ENCODE data around the gene MAP1B. TPM values are rescaled to one million over a fixed set of nuclear protein-coding genes. Genes with fewer than 3 reads are reported as not detected.

MAP1B gene
- polyA plus RNA-seq, 1 donor (not counting 4 experiments of a cell fraction or from before 2014, with no cell fraction given), result 3.3 TPM

DNA sequence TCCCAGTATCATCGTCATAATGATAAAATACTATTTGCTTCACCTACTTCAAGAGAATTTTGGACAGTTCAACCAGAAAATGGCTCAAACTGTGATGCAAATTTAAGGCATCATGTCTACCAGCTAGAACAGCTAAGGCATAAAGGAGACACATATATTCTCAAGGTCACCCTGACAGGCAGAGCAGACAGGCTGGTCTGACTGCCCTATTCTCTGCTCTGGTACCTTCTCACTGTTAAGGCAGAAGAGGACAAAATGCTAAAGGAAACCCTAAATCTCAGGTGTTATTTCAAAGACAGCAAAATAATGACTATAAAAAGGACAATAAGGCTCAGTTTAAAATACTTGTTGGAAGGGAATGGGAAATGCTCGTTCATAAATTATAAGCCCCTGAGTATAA, 125.6 kb downstream of the MAP1B start:
- Histone ChIP-seq H3K27ac (ENCODE audit: control insufficient read depth, insufficient read depth, low read length) (no peak overlapping the region), H3K79me2 (ENCODE audit: control insufficient read depth, insufficient read depth, low read length) (no peaks in the 10 kb centered on the region), H3K9me1 (ENCODE audit: control insufficient read depth, extremely low read depth, insufficient read depth, low read length) (peaks cover 4% of the 10 kb centered on the region), H3K4me1 (ENCODE audit: control insufficient read depth, extremely low read depth, insufficient read depth, low read length) (peaks cover 38% of the 10 kb centered on the region), H4K20me1 (ENCODE audit: control insufficient read depth, extremely low read depth, insufficient read depth, low read length) (no peaks in the 10 kb centered on the region), H3K36me3 (ENCODE audit: control insufficient read depth in 2 of 2, extremely low read depth in 1 of 2, insufficient read depth in 2 of 2, low read length in 2 of 2) (peaks cover 4 to 12% of the 10 kb centered on the region in 2 experiments), H3K4me2 (ENCODE audit: control insufficient read depth, extremely low read depth, insufficient read depth, low read depth, low read length) (peak overlapping the region; percentile 57), H2AFZ (ENCODE audit: control insufficient read depth, low read length) (no peak overlapping the region), H3K9ac (ENCODE audit: control insufficient read depth, extremely low read depth, insufficient read depth, low read length) (no peak overlapping the region), H3K27me3 (ENCODE audit: control insufficient read depth, extremely low read depth, insufficient read depth, low read length) (no peaks in the 10 kb centered on the region), H3K4me3 (ENCODE audit: control insufficient read depth in 2 of 3, extremely low read depth in 1 of 3, insufficient read depth in 2 of 3, low read depth in 1 of 3, low read length in 3 of 3) (no peak overlapping the region), H3K9me3 (ENCODE audit: control insufficient read depth, low read depth, low read length) (no peaks in the 10 kb centered on the region)
- FAIRE-seq, result no peak
- dilution Hi-C loops (cut with MboI; ENCODE audit: extremely low pct_ligation_motif_present, low sequenced_read_pairs), result no loop called here
- DNase-seq (ENCODE audit: low read depth, low spot score), result no peak
- TF ChIP-seq CTCF (optimal IDR thresholded peaks at IDR 0.05 in 1 of 3, IDR thresholded peaks at IDR 0.05 in 1 of 3, conservative IDR thresholded peaks at IDR 0.05 in 1 of 3; ENCODE audit: extremely low read depth in 1 of 3, insufficient read depth in 2 of 3, low read length in 3 of 3) (no peak), EZH2 (IDR thresholded peaks at IDR 0.05; ENCODE audit: low read length) (no peak)

GRCh38 chr5:72233835-72234234, 126.6 kb downstream of the MAP1B start:
- Histone ChIP-seq H3K27ac (ENCODE audit: control insufficient read depth, insufficient read depth, low read length) (peak overlapping the region; percentile 27), H3K79me2 (ENCODE audit: control insufficient read depth, insufficient read depth, low read length) (no peaks in the 10 kb centered on the region), H3K9ac (ENCODE audit: control insufficient read depth, extremely low read depth, insufficient read depth, low read length) (no peak overlapping the region), H3K27me3 (ENCODE audit: control insufficient read depth, extremely low read depth, insufficient read depth, low read length) (no peaks in the 10 kb centered on the region), H3K36me3 (ENCODE audit: control insufficient read depth in 2 of 2, extremely low read depth in 1 of 2, insufficient read depth in 2 of 2, low read length in 2 of 2) (peaks cover 3 to 12% of the 10 kb centered on the region in 2 experiments), H2AFZ (ENCODE audit: control insufficient read depth, low read length) (no peak overlapping the region), H3K4me2 (ENCODE audit: control insufficient read depth, extremely low read depth, insufficient read depth, low read depth, low read length) (no peak overlapping the region), H3K9me1 (ENCODE audit: control insufficient read depth, extremely low read depth, insufficient read depth, low read length) (peaks cover 4% of the 10 kb centered on the region), H3K9me3 (ENCODE audit: control insufficient read depth, low read depth, low read length) (no peaks in the 10 kb centered on the region), H4K20me1 (ENCODE audit: control insufficient read depth, extremely low read depth, insufficient read depth, low read length) (no peaks in the 10 kb centered on the region), H3K4me1 (ENCODE audit: control insufficient read depth, extremely low read depth, insufficient read depth, low read length) (peaks cover 38% of the 10 kb centered on the region), H3K4me3 (ENCODE audit: control insufficient read depth in 2 of 3, extremely low read depth in 1 of 3, insufficient read depth in 2 of 3, low read depth in 1 of 3, low read length in 3 of 3) (no peak overlapping the region)
- TF ChIP-seq CTCF (optimal IDR thresholded peaks at IDR 0.05 in 1 of 3, IDR thresholded peaks at IDR 0.05 in 1 of 3, conservative IDR thresholded peaks at IDR 0.05 in 1 of 3; ENCODE audit: extremely low read depth in 1 of 3, insufficient read depth in 2 of 3, low read length in 3 of 3) (no peak), EZH2 (IDR thresholded peaks at IDR 0.05; ENCODE audit: low read length) (no peak)
- FAIRE-seq, result no peak
- dilution Hi-C loops (cut with MboI; ENCODE audit: extremely low pct_ligation_motif_present, low sequenced_read_pairs), result no loop called here
- no peak for DNase-seq (ENCODE audit: low read depth, low spot score)
